ENCODE data around the gene SERPINA5.
"Not testable (repeated sequence)": the region's sequence is repeated elsewhere in the genome, so short reads cannot be mapped to it uniquely, and the experiment has no call there.

SERPINA5 gene

GRCh38 chr14:94630396-94630795 is 49.2 kb downstream of the SERPINA5 start:
- DNase-seq = no peak

GRCh38 chr14:94631050-94631449 is 49.8 kb downstream of the SERPINA5 start:
- DNase-seq = no peak

GRCh38 chr14:94631536-94632304 is 50.5 kb downstream of the SERPINA5 start:
- DNase-seq = no peak

- no peak for DNase-seq
Observed at GRCh38 chr14:94632305-94632590, 51.0 kb downstream of the SERPINA5 start.

GRCh38 chr14:94633121-94633520 is 51.9 kb downstream of the SERPINA5 start:
- no peak for DNase-seq

- no peak for DNase-seq
Observed at GRCh38 chr14:94635154-94635553, 53.9 kb downstream of the SERPINA5 start.

GRCh38 chr14:94636744-94637412 is 55.7 kb downstream of the SERPINA5 start:
- no peak for DNase-seq

- not testable (repeated sequence) for DNase-seq
Observed at GRCh38 chr14:94637814-94638213, 56.6 kb downstream of the SERPINA5 start.

- no peak for DNase-seq
Observed at GRCh38 chr14:94638339-94638738, 57.1 kb downstream of the SERPINA5 start.

- no peak for DNase-seq
Observed at GRCh38 chr14:94638961-94639817, 58.0 kb downstream of the SERPINA5 start.

- no peak for DNase-seq
Observed at GRCh38 chr14:94640721-94641631, 59.8 kb downstream of the SERPINA5 start.

GRCh38 chr14:94641632-94641955 is 60.4 kb downstream of the SERPINA5 start:
- no peak for DNase-seq
